GM21529 (cell line): ENCODE data around the gene FDX1.

Source experiments
- ATAC-seq: cut with Tn5 transposase; IDR thresholded peaks from one replicate; pipeline ENCODE4 v1.9.1; 2021; ENCODE audit not compliant: unreplicated experiment

The FDX1 gene

DNA sequence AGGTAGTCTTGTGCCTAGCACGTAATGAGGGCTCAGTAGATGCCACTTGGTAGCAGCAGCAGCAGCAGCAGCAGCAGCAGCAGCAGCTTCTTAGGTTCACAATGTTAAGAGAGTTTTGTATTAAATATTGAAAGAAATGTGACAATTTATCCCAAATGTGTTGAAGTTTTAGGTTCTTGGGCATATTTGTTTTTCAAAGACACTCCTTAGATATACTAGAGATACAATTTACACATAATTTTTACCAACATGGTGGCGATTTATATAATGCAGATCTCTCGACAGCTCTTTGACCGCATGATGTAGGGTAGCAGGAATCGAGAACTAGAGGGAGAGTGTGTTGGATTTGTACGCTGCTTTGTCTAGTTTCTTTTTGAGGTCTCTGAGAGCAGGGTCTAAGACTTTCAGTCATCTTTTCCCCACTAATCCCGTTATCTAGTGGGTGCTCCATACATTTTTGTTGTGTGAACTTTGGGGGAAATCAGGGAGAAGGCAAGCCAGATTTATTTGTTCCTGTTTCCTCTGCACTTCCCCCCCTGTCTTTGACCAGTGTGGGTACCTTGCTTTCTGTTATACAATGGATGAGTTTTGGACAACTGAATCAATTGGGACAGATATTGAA lies 1.4 kb downstream of the FDX1 start:
- ATAC-seq, result peak; percentile 1

DNA sequence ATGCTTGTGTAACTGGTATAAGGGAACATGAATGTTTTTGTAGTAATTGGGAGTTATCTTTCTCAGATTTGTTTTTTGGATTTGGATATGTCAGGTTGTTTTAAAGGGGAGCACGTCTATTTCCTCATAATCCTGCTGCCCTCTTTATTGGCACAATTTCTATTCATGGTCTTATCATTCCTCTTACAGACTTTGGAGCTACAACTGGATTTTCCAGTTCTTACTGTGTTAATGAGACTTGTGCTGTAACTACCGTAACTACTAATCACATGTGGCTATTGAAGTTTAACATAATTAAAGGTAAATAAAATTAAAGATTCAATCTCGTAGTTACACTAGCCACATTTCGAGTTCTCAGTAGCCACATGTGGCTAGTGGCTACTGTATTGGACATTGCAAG lies 1.9 kb downstream of the FDX1 start:
- ATAC-seq, result no peak

GRCh38 chr11:110432713-110433392 lies 3.1 kb downstream of the FDX1 start:
- ATAC-seq, result no peak

DNA sequence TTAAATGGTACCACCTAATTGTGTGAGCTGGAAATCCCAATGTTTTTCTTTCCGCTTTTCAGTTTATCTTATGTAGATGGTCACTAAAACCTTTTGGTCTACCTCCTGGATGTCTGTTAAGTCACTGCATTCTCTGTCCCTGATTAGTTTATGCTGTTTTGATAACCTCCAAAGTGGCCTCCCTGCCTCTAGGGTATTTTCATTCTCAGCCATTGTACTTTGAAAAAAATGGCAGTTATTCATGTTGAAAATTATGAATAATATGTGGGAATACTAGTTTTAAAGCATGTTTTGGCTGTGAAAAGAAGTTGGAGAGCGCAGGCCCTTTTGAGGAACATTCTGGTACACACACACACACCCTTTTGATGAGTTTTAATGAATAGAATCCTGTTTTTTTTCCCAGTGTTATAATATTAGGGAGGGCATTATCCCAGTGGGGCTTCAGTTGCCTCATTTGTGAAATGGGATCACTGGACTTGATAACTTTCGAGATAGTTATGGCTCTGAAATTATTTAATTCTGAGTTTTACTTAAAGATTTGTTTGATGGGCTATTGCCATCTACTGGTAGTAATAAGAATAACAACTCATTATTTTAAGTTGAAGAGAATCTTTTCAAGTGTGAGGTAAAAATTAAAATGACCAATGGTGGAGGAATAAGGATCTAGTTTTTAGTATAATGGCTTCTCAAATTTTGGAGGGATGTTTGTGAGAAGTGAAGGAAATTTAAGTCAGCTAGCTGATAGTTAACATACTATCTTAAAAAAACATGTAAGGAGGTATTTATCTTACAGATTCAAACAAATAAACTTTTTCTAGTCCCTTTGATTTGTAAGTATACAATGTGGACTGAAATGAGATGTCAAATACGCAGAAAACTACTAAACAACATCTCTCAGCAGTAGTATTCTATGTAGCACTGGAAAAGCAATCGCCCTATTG lies 3.9 kb downstream of the FDX1 start:
- no peak for ATAC-seq

DNA sequence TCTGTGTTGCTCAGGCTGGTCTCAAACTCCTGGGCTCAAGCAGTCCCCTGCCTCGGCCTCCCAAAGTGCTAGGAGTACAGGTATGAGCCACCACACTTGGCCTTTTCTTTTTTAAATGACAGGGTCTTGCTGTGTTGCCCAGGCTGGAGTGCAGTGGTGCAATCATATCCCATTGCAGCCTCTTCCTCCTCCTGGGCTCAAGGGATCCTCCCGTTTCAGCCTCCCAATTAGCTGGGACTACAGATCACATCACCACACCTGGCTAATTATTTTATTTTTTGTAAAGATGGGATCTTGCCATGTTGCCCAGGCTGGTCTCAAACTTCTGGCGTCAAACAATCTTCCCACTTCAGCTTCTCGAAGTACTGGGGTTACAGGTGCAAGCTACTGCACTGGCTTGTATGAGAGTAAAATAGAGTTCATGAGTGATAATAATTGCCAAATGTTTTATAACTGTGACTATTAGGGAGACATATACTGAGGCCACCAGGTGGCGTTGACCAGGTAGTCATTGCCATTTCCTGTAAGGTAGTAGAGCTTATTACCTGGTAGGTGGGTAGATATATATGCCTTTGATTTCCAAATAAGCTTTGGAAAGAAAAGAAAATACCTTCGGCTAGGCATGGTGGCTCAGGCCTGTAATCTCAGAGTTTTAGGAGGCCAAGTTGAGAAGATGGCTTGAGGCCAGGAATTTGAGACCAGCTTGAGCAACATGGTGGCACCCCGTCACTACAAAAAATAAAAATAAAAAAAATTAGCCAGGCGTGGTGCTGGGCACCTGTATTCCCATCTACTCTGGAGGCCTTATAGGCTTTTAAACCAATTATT lies 5.4 kb downstream of the FDX1 start:
- ATAC-seq, result no peak

GRCh38 chr11:110435780-110436717 lies 6.3 kb downstream of the FDX1 start:
- peak; percentile 37 for ATAC-seq

- ATAC-seq, result no peak
These were observed 8.3 kb downstream of the FDX1 start for GRCh38 chr11:110438017-110438416.

- ATAC-seq, result no peak
These were observed 15.7 kb downstream of the FDX1 start for GRCh38 chr11:110445437-110445836.

DNA sequence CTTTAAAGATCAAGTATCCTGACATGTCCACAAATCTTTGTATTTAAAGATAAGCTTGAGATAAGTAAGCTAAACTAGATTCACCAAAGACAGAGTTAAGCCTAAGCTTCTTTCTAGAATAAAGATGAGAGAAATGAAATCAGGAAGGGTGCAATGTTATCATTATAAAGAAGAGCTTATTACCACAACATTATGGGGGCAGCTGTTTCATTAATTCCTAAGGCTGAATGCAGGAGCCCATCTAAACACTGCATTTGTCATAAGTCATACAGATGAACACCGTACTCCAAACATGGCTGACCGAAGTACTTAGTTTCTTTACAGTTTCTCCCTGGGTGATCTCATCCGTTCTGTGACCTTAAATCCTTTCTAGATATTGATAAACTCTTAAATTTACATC lies 16.3 kb downstream of the FDX1 start:
- ATAC-seq, result no peak

DNA sequence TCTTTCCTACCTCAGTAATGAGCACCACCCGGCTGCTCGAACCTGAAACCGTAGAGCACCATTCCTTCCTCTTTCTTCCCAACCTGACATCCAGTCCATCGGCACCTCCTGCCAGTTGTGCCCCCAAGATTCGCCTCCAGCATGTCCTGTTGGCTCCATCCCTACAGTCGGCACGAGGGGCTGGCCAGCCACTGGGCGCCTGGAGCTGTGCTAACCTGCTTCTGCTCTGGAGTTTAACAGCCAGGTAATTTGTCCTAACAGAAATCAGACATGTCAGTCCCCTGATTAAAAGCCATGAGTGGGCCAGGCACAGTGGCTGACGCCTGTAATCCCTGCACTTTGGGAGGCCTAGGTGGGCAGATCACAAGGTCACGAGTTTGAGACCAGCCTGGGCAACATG lies 16.8 kb downstream of the FDX1 start:
- no peak for ATAC-seq

- no peak for ATAC-seq
These were observed 17.6 kb downstream of the FDX1 start for GRCh38 chr11:110447343-110447742.

DNA sequence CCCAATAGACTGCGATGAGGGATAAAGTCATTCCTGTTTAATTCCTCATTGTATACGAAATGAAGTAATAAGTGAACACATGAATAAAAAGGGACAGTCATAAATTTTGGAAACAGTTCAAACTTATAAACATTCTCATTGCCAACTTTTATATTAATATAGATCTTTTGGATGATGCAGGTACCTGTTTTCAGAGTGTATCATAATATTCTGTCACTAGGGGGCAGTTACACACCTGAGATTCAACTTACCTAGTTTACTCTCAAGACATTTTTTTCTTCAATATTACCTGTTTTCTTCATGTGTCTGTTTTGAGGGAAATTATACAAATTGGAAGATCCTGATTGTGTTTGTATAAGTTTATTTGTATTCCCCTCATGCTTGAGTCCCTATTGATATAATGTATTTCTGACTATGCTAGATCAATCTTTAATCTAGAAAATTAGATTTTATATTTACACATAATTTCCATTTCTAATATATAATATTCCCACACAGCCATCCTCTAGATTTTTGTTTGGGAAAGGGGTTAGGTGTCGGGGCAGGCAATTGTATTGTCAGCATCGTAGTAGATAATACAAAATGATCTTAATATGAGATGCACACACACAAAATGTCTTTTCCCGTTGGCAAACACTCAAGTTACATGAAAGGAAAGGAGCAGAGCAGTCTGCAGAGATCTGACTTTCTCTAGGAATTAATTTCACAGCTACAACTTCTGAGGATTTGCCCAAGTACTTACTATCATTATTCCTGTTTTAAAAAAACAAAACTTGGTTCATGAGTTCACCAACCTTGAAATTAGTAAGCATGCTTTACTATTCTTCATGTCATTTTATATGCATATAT lies 18.4 kb downstream of the FDX1 start:
- ATAC-seq, result no peak

GRCh38 chr11:110450246-110450645 lies 20.5 kb downstream of the FDX1 start:
- no peak for ATAC-seq

- no peak for ATAC-seq
These were observed 23.0 kb downstream of the FDX1 start for GRCh38 chr11:110452720-110453119.

DNA sequence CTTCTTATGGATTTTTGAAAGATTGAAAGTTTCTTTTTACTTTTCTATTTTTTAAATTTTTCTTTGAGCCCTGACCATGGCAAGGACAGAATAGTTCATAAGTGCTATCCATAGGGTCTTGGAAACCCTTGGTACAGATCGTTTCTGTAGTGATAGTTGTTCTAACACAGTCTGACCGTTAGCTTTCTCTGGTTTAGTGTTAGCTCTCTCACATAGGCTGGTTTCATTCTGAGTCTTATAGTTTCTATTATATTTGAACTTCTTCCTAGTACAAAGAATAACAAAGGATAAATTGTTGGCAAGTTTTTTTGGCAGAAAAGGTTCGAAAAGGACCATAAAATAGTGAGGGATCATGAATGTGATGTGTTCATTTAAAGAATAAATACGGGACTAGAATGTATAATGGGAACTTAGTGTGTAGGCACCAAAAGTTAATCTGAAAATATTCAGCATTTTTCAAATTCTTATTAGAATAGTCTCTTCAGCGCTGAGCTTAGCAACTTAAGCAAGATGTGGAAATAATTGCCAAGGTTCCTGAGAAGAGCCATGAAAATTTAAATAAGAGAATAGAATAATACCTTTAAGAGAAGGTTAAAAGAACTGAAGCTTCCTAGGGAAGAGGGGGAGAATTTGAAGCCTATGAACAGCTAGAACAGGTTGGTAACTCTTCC lies 24.1 kb downstream of the FDX1 start:
- peak; percentile 91 for ATAC-seq

DNA sequence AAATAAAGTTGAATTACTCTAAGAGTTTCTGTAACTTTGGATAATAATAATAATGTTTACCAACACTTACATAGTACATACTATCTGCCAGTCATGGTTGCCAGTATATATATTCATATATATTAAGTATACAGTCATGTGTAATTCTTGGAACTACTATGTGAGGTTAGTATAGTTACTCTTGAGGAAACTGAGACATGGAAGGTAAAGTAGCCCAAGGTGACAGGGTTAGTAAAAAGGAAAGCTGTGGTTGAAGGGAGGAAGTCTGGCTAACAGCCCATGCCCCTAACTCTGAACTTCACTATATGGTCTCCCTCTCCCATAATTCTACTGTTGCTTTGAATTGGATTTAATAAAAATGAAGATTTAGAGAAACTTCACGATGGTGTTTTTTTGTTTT lies 24.9 kb downstream of the FDX1 start:
- peak; percentile 49 for ATAC-seq

DNA sequence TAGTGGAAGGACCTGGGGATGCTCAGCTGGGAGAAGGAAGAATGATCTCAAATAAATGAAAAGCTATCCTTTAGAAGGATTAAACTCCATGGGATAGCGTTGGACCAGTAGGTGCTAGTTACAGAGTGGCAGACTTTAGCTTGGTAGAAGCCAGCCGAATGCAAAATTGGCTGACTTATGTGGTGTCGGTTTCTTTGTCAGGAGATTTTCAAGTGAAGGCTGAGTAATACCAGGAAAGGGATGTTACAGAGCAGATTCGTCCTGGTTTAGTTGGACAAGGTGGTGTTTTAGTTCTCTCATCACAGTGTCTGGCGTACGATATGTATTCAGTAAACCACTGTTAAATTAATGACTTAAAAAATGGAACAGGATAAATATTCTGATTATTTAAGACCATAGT lies 26.0 kb downstream of the FDX1 start:
- peak; percentile 37 for ATAC-seq

GRCh38 chr11:110463153-110463552 lies 33.4 kb downstream of the FDX1 start:
- no peak for ATAC-seq
